Neural cell (in vitro differentiated cells): ENCODE results near the gene DERL3. TPM values are rescaled to one million over a fixed set of nuclear protein-coding genes. Genes with fewer than 3 reads are reported as not detected.
"Not testable (repeated sequence)": the region's sequence is repeated elsewhere in the genome, so short reads cannot be mapped to it uniquely, and the experiment has no call there.

ENCODE experiments used
- H2AFZ ChIP-seq: fragments of 200-600, 300-800 bp; sonication (generic), shearing (Covaris generic); 2 replicates; pipeline ENCODE4 v1.6.0; 2014; ENCODE audit warnings: low read depth, mild to moderate bottlenecking, antibody characterized with exemption, low read length, moderate library complexity
- H3F3A ChIP-seq: fragments of 200-600 bp; shearing (Covaris generic); 2 replicates; pipeline ENCODE4 v1.6.1; 2016; ENCODE audit warnings: mild to moderate bottlenecking, moderate library complexity, mixed read lengths, antibody characterized with exemption, low read length; ENCODE audit not compliant: insufficient read depth, poor library complexity, severe bottlenecking
- H3K27ac ChIP-seq: fragments of 200-600, 300-800 bp; sonication (generic), shearing (Covaris generic); 2 replicates; pipeline ENCODE4 v1.5.1; 2014; ENCODE audit warnings: mild to moderate bottlenecking, low read length, moderate library complexity
- H3K27me3 ChIP-seq: fragments of 300-800, 200-600 bp; sonication (generic), shearing (Covaris generic); 2 replicates; pipeline ENCODE4 v1.6.0; 2014; ENCODE audit warnings: mild to moderate bottlenecking, low read depth, low read length, moderate library complexity; ENCODE audit not compliant: insufficient read depth
- H3K36me3 ChIP-seq: fragments of 300-800, 200-600 bp; sonication (generic), shearing (Covaris generic); 2 replicates; pipeline ENCODE4 v1.5.1; 2014; ENCODE audit warnings: mild to moderate bottlenecking, antibody characterized with exemption, low read length, moderate library complexity; ENCODE audit not compliant: insufficient read depth
- H3K4me2 ChIP-seq: fragments of 300-800, 200-600 bp; sonication (generic), shearing (Covaris generic); 2 replicates; pipeline ENCODE4 v1.6.0; 2014; ENCODE audit warnings: mild to moderate bottlenecking, low read length
- H3K4me3 ChIP-seq: fragments of 300-800, 200-600 bp; sonication (generic), shearing (Covaris generic); 2 replicates; pipeline ENCODE4 v1.5.1; 2014; ENCODE audit warnings: mild to moderate bottlenecking, low read length, moderate library complexity
- H3K79me2 ChIP-seq: fragments of 200-600 bp; shearing (Covaris generic); replicated peaks from 2 replicates; pipeline ENCODE4 v1.6.0; 2014; ENCODE audit warnings: mild to moderate bottlenecking, low read length, moderate library complexity; ENCODE audit not compliant: insufficient read depth
- H3K9ac ChIP-seq: fragments of 300-800, 200-600 bp; sonication (generic), shearing (Covaris generic); 2 replicates; pipeline ENCODE4 v1.6.1; 2016; ENCODE audit warnings: mild to moderate bottlenecking, low read length, mixed read lengths
- H3K9me2 ChIP-seq: fragments of 200-600 bp; shearing (Covaris generic); 2 replicates; pipeline ENCODE4 v1.6.1; 2016; ENCODE audit warnings: mild to moderate bottlenecking, low read length, mixed read lengths; ENCODE audit not compliant: insufficient read depth
- H3K9me3 ChIP-seq: fragments of 200-600, 300-800 bp; sonication (generic), shearing (Covaris generic); 2 replicates; pipeline ENCODE4 v1.6.1; 2016; ENCODE audit warnings: mild to moderate bottlenecking, mixed run types, low read length, moderate library complexity, mixed read lengths
- H4K20me1 ChIP-seq: fragments of 200-600 bp; shearing (Covaris generic); 2 replicates; pipeline ENCODE4 v1.6.1; 2016; ENCODE audit warnings: mild to moderate bottlenecking, mixed run types; ENCODE audit not compliant: insufficient read depth
- CTCF ChIP-seq: fragments of 450-650 bp; IDR thresholded peaks from 2 replicates; pipeline ENCODE4 v1.5.1; 2014; ENCODE audit warnings: antibody characterized with exemption, mild to moderate bottlenecking, moderate library complexity; ENCODE audit not compliant: poor library complexity, severe bottlenecking
- EZH2 ChIP-seq: fragments of 200-600, 300-800 bp; shearing (Covaris generic), sonication (generic); IDR thresholded peaks from 2 replicates; pipeline ENCODE4 v1.6.1; 2014; ENCODE audit warnings: antibody characterized with exemption, low read length, borderline replicate concordance, mild to moderate bottlenecking; ENCODE audit not compliant: insufficient read depth, poor library complexity, severe bottlenecking
- POLR2AphosphoS5 ChIP-seq: IDR thresholded peaks from 2 replicates; pipeline ENCODE4 v1.6.1; 2012
- REST ChIP-seq: IDR thresholded peaks from 2 replicates; pipeline ENCODE4 v1.6.1; 2012; ENCODE audit warnings: borderline replicate concordance
- SMC3 ChIP-seq: fragments of 450-650 bp; conservative IDR thresholded peaks from 2 replicates; pipeline ENCODE4 v1.6.1; 2014; ENCODE audit warnings: antibody characterized with exemption, mild to moderate bottlenecking, moderate library complexity; ENCODE audit not compliant: poor library complexity
- polyA plus RNA-seq: library from polyadenylated mRNA; depleted of rRNA; stranded (reverse); fragments of >200 nt; gene quantifications from 2 replicates; pipeline ENCODE4 v1.2.3, GENCODE V29; 2014

DERL3 gene
- polyA plus RNA-seq, 1 donor from 2014 or later = 0.84 TPM

- Histone ChIP-seq H3K4me3 (no peak overlapping the region), H4K20me1 (no peaks in the 10 kb centered on the region), H3K27ac (no peak overlapping the region), H2AFZ (no peak overlapping the region), H3K79me2 (no peaks in the 10 kb centered on the region), H3K27me3 (no peaks in the 10 kb centered on the region), H3K9me2 (no peaks in the 10 kb centered on the region), H3K9me3 (no peaks in the 10 kb centered on the region), H3K4me2 (no peak overlapping the region), H3K9ac (no peak overlapping the region), H3F3A (no peaks in the 10 kb centered on the region), H3K36me3 (no peaks in the 10 kb centered on the region)
- TF ChIP-seq REST (no peak), SMC3 (no peak), POLR2AphosphoS5 (no peak)
Observed at GRCh38 chr22:23868580-23868979, 29.8 kb upstream of the DERL3 start.

GRCh38 chr22:23864499-23865154 is 25.8 kb upstream of the DERL3 start:
- not testable (repeated sequence) for H3K27me3 ChIP-seq, H2AFZ ChIP-seq, H3K4me2 ChIP-seq, H3K9me2 ChIP-seq, H3K79me2 ChIP-seq, H3K4me3 ChIP-seq, H3F3A ChIP-seq, H3K36me3 ChIP-seq, H4K20me1 ChIP-seq, H3K27ac ChIP-seq, H3K9ac ChIP-seq, H3K9me3 ChIP-seq

GRCh38 chr22:23862103-23862502 is 23.3 kb upstream of the DERL3 start:
- Histone ChIP-seq H3K9me3 (no peaks in the 10 kb centered on the region), H3K4me3 (no peak overlapping the region), H3K9ac (no peak overlapping the region), H4K20me1 (no peaks in the 10 kb centered on the region), H3K79me2 (peaks cover 2% of the 10 kb centered on the region), H3K4me2 (no peak overlapping the region), H3K27me3 (no peaks in the 10 kb centered on the region), H2AFZ (no peak overlapping the region), H3K36me3 (no peaks in the 10 kb centered on the region), H3K27ac (no peak overlapping the region), H3F3A (no peaks in the 10 kb centered on the region), H3K9me2 (no peaks in the 10 kb centered on the region)
- TF ChIP-seq CTCF = peak; percentile 26
- no peak for TF ChIP-seq EZH2

- H3K36me3 ChIP-seq, H3K79me2 ChIP-seq, H3K9me3 ChIP-seq, H4K20me1 ChIP-seq, H3K27me3 ChIP-seq, H3F3A ChIP-seq, H2AFZ ChIP-seq, H3K4me3 ChIP-seq, H3K9me2 ChIP-seq, H3K9ac ChIP-seq, H3K4me2 ChIP-seq, H3K27ac ChIP-seq: not testable (repeated sequence)
Observed at GRCh38 chr22:23860187-23860586, 21.4 kb upstream of the DERL3 start.
